ENCODE results near the gene TMEM231.

- no peak for TF ChIP-seq EP300 (IDR thresholded peaks at IDR 0.05; ENCODE audit: borderline replicate concordance)
- TF ChIP-seq ZBTB7A (IDR thresholded peaks at IDR 0.05; ENCODE audit: low read depth): peak; percentile 92
- no peak for TF ChIP-seq CREB1 (IDR thresholded peaks at IDR 0.05; ENCODE audit: low read depth)
- TF ChIP-seq MAX (IDR thresholded peaks at IDR 0.05): no peak; the same call in 1 of the 2 replicates
- peak; percentile 70 for TF ChIP-seq NFIC (IDR thresholded peaks at IDR 0.05)
- TF ChIP-seq CEBPB (IDR thresholded peaks at IDR 0.05): no peak
- TF ChIP-seq EGR1 (IDR thresholded peaks at IDR 0.05): no peak
- TF ChIP-seq, protein P1, sequence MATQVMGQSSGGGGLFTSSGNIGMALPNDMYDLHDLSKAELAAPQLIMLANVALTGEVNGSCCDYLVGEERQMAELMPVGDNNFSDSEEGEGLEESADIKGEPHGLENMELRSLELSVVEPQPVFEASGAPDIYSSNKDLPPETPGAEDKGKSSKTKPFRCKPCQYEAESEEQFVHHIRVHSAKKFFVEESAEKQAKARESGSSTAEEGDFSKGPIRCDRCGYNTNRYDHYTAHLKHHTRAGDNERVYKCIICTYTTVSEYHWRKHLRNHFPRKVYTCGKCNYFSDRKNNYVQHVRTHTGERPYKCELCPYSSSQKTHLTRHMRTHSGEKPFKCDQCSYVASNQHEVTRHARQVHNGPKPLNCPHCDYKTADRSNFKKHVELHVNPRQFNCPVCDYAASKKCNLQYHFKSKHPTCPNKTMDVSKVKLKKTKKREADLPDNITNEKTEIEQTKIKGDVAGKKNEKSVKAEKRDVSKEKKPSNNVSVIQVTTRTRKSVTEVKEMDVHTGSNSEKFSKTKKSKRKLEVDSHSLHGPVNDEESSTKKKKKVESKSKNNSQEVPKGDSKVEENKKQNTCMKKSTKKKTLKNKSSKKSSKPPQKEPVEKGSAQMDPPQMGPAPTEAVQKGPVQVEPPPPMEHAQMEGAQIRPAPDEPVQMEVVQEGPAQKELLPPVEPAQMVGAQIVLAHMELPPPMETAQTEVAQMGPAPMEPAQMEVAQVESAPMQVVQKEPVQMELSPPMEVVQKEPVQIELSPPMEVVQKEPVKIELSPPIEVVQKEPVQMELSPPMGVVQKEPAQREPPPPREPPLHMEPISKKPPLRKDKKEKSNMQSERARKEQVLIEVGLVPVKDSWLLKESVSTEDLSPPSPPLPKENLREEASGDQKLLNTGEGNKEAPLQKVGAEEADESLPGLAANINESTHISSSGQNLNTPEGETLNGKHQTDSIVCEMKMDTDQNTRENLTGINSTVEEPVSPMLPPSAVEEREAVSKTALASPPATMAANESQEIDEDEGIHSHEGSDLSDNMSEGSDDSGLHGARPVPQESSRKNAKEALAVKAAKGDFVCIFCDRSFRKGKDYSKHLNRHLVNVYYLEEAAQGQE (IDR thresholded peaks at IDR 0.05; ENCODE audit: low read depth): no peak
Observed at GRCh38 chr16:75566040-75566757, 10.1 kb upstream of the TMEM231 start, which contains the start of gene GABARAPL2.
